WERI-Rb-1 (cell line): ENCODE measurements around the gene TANK.
"Not testable (repeated sequence)": the region's sequence is repeated elsewhere in the genome, so short reads cannot be mapped to it uniquely, and the experiment has no call there.

ENCODE experiments used
- DNase-seq: peaks from one replicate; pipeline ENCODE4 v3.0.0-alpha.2; 2020
- H3K27ac ChIP-seq: fragments of 250-450 bp; sonication (Bioruptor Pico); 2 replicates; pipeline ENCODE4 v1.5.1; 2020; ENCODE audit warnings: mild to moderate bottlenecking, moderate library complexity
- H3K27me3 ChIP-seq: fragments of 250-450 bp; sonication (Bioruptor Pico); 2 replicates; pipeline ENCODE4 v1.5.1; 2021; ENCODE audit warnings: mild to moderate bottlenecking, low read depth, moderate library complexity; ENCODE audit not compliant: insufficient read depth, severe bottlenecking
- H3K36me3 ChIP-seq: fragments of 250-450 bp; sonication (Bioruptor Pico); 2 replicates; pipeline ENCODE4 v1.5.1; 2020; ENCODE audit warnings: mild to moderate bottlenecking, moderate library complexity
- H3K4me3 ChIP-seq: 2 replicates; pipeline ENCODE4 v1.5.1; 2011; ENCODE audit warnings: low read depth, mild to moderate bottlenecking, control low read depth, low read length
- H3K9me3 ChIP-seq: fragments of 250-450 bp; sonication (Bioruptor Pico); 2 replicates; pipeline ENCODE4 v1.5.1; 2021; ENCODE audit warnings: mild to moderate bottlenecking, moderate library complexity; ENCODE audit not compliant: severe bottlenecking
- CTCF ChIP-seq: IDR thresholded peaks from 2 replicates; pipeline ENCODE4 v1.5.1; 2011; ENCODE audit warnings: low read depth, mild to moderate bottlenecking, control low read depth, inconsistent platforms, low read length

The TANK gene

GRCh38 chr2:161238560-161239325 lies 78.5 kb downstream of the TANK start:
- H3K4me3 ChIP-seq: peak overlapping the region; percentile 82
- no peaks in the 10 kb centered on the region for H3K27me3 ChIP-seq
- peak overlapping the region; percentile 87 for H3K27ac ChIP-seq
- H3K36me3 ChIP-seq: no peaks in the 10 kb centered on the region
- peak; percentile 85 for DNase-seq
- no peak for TF ChIP-seq CTCF
- no peaks in the 10 kb centered on the region for H3K9me3 ChIP-seq

GRCh38 chr2:161239326-161240109 lies 79.3 kb downstream of the TANK start:
- Histone ChIP-seq H3K27ac (peak overlapping the region; percentile 87), H3K27me3 (no peaks in the 10 kb centered on the region)

GRCh38 chr2:161241894-161242293 lies 81.7 kb downstream of the TANK start:
- Histone ChIP-seq H3K36me3 (no peaks in the 10 kb centered on the region), H3K27ac (no peak overlapping the region), H3K27me3 (no peaks in the 10 kb centered on the region), H3K4me3 (no peak overlapping the region), H3K9me3 (no peaks in the 10 kb centered on the region)
- DNase-seq: no peak
- no peak for TF ChIP-seq CTCF

More at GRCh38 chr2:161239326-161240109, 79.3 kb downstream of the TANK start:
- Histone ChIP-seq H3K9me3 (no peaks in the 10 kb centered on the region), H3K4me3 (no peak overlapping the region; the same call in 1 of the 2 replicates), H3K36me3 (no peaks in the 10 kb centered on the region)
- no peak for DNase-seq
- TF ChIP-seq CTCF: no peak

- H3K4me3 ChIP-seq: no peak overlapping the region
- no peaks in the 10 kb centered on the region for H3K27me3 ChIP-seq
- H3K9me3 ChIP-seq: no peaks in the 10 kb centered on the region
- no peak for DNase-seq
- TF ChIP-seq CTCF: no peak
- no peaks in the 10 kb centered on the region for H3K36me3 ChIP-seq
- no peak overlapping the region for H3K27ac ChIP-seq
Observed at GRCh38 chr2:161243312-161243711, 83.1 kb downstream of the TANK start.

- TF ChIP-seq CTCF: no peak
- Histone ChIP-seq H3K27me3 (no peaks in the 10 kb centered on the region), H3K27ac (no peak overlapping the region), H3K9me3 (no peaks in the 10 kb centered on the region), H3K4me3 (no peak overlapping the region), H3K36me3 (no peaks in the 10 kb centered on the region)
- DNase-seq: no peak
Observed at GRCh38 chr2:161243905-161244304, 83.7 kb downstream of the TANK start.

- H3K9me3 ChIP-seq, H3K36me3 ChIP-seq, H3K27me3 ChIP-seq, H3K4me3 ChIP-seq, DNase-seq, H3K27ac ChIP-seq: not testable (repeated sequence)
Observed at GRCh38 chr2:161244387-161245260, 84.4 kb downstream of the TANK start.
